Activated CD4-positive, alpha-beta T cell treated with anti-CD3 and anti-CD28 coated beads, Interleukin-2, amount 50 U/mL, for 4 hours (primary cell): ENCODE measurements around the gene MUC6.

Experiments used
- DNase-seq, 2 experiments: peaks; one replicate each; pipeline ENCODE4 v3.0.0-alpha.2; 2020

The MUC6 gene

DNA sequence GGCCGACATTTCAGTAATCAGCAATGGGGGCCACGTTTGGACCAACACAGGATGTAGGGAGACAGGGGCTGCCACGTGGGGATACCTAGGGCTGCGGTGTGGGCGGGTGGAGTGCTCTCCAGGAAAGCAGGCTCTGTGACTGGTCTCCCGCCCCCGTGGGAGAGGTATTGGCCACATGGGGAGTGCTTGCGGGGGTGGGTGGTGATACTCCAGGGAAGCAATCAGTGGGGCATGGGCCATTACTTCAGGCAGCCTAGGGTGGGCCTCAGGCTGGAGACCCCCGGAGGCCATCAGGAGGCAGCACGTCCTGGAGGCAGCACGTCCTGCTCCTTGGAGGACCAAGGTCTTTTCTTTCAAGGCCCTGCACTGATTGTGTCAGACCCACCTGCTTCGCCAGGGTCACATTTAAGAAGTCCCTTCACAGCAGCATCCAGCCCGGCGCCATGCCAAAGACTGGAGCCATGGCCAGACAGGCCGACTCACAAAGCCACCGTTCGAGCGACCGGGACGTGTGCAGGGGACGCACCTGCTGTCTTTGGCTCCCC lies 35.1 kb upstream of the MUC6 start:
- DNase-seq: no peak

DNA sequence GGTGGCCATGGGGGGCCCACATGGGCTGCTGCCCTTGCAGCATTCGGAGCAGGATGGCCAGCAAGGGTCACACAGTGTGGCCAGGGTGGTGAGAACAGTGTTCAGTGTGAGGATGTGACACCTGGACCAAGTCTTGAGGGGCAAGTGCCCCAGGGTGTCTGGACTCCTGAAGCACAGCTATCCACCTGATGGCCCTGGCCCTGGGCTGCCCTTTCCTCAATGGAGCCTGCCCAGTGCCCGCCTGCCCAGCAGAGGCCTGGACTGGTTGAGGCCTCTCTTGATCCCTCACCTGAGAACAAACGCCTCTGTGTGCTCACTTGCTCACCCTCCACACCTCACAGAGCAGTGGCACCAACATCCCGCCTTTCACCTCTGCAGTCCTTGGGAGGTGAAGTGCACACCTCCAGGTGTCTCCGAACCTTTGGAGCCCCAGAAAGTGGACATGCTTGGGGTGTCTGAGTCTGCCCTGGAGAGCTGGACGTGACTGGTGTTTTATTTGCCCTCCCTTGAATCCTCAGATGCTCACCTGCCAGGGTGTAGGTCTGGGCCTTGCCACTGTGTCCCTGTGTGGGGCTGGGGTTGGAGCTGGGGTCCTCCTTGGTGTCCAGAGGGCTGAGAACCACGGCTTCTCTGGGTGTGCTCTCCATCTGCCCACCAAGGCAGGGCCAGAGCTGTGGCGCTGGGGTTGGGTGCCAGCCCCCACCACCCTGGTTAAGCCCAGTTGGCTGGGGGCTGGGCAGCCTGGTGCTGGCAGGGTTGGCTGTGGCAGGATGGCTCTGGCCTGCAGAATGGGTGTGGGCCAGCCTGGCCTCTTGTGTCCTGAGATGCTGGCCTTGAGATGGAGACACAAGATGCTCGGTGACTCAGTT lies 34.3 kb upstream of the MUC6 start:
- DNase-seq: no peak

DNA sequence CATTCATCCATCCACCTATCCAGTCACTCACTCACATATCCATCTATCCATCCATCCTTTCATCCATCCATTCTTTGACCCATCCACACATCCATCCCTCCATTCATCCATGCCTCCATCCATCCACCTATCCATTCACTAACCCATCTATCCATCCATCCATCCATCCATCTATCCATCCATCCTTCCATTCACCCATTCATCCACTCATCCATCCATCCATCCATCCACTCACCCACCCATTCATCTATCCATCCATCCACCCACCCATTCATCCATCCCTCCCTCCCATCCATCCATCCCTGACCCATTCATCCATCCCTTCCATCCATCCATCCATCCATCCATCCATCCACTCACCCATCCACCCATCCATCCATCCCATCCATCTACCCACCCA lies 33.2 kb upstream of the MUC6 start:
- DNase-seq: no peak

DNA sequence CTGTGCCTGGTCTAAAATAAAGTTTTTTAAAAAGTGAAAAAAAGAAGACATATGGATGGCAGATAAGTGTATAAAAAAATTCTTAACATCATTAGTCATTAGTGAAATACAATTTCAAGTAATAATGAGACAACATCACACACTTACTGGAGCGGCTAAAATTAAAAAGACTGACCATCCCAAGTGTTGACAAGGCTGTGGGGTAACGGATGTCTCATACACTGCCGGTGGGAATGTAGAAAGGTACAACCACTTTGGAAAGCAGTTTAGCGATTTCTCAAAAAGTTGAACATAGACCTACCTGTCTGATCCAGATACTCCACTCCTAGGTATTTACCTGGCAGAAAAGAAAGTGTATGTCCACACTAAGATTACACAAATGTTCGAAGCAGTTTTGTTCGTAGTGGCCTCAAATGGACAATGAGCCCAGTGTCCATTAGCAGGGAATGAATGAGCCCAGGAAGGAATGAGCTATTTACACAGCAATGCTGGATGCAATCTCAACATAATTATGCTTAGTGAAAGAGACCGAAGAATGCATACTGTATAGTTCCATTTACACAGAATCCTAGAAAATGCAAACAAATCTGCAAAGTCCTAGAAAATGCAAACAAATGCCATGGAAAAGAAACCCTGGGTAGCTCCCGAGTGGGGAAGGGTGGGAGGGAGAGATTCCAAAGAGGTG lies 31.4 kb upstream of the MUC6 start:
- DNase-seq: no peak

DNA sequence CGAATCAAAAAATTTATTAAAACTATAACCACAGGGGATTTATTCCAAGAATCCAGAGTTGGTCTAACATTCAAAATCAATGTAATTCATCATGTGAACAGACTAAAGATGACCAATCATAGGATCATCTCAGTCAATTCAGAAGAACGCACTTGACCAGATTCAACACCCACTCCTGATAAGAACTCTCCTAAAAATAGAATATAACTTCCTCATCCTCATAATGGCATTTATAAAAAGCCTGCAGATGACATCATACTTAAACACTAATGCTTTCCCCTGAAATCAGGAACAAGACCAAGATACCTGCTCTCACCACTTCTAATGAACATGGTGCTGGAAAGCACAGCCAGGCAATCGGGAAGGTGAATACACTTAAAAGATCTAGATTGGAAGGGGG lies 27.6 kb upstream of the MUC6 start:
- DNase-seq: no peak

DNA sequence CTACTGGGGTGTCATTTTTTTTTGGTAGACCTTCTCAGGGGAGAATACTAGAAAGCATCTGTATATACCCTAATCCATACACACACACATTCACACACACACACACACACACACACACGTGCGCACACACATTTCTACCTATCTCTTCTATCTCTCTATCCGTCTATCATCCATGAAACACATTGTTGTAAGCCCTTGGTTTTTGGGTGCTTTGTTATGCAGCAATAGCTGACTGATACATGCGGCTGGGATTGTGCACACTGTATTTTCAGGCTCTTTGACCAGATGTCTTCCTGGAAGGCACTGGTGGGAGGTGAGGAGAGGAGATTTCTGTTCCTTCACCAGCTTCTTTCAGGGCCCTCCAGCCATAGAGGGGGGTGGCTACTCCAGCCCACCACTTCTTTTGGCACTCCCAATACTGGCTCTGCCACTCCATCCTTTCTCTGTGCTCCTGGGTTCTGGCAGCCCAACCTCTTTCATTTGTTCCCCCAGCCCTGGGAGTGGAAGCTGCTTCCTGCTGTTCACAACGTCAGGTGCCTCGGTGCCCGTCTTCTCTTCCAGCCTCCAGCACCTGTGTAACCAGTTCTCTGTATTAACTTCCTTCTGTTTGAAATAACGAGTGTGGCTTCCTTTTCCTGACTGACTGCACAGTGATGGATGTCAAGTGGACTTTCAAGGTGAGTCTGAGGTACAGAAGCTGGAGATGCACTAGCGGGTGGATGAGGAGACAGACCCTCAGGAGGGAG lies 25.7 kb upstream of the MUC6 start:
- no peak for DNase-seq

DNA sequence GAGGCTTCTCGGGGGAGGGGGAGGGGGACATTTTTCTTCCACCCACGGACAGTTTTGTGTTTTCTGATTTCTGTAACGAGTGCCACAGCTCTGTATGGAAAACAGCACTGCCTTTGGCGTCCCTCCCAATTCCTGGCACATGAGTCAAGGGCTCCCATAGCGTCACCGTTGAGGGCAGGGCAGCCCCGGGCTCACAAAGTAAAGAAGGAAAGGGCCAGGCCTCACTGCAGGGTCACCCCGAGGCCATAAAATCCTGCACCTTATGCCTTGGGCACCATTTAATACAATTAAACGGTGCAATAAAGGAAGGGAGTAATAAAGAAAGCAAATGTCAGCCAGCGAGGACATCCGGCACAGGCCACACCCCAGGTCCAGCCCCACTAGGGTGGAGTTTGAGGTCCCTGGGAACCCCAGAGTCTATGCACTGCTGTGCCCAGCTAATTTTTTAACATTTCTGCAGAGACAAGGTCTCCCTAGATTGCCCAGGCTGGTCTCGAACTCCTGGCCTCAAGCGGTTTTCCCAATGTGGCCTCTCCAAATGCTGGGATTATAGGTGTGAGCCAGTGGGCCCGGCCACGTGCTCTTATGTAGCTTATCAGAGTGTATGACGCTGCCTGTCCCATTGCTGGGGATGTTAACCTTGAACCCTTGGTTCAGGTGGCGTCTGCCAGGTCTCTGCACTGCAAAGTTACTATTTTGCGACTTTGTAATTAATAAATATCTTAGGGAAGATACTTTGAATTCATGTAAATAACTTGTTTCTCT lies 24.5 kb upstream of the MUC6 start:
- no peak for DNase-seq

DNA sequence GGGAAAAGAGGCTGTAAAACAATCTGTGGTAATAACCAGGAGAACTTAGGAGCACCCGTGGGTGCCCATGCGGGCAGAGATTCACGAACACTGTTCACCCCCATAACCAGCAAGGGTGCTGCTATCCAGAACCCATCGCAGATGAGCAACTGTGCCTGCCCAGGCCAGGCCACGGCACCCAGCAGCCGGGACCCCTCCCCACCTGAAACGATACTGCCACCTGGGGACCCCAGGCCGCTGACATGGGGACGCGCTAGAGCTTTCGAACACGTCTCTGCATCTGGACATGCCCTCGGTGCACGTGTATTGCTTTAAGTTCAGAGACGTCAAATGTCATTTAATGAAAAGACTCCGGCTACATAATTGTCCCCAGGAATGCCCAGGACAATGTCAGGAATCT lies 23.9 kb upstream of the MUC6 start:
- no peak for DNase-seq

DNA sequence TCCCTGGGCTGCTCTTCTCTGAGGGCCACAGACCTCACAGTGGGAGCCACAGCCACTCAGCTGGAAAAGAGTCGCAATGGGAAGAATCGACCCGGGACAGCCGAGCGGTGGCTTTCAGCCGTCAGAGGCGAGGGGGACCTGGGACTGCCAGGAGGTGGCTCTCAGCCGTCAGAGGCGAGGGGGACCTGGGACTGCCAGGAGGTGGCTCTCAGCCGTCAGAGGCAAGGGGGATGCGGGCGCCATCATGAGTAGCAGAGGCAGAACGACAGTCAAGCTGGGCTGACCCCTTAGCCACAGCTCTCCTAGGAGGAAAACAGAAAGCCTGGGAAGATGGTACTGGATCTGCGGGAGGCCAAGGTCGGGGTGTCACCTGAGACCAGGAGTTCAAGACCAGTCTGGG lies 23.2 kb upstream of the MUC6 start:
- no peak for DNase-seq

DNA sequence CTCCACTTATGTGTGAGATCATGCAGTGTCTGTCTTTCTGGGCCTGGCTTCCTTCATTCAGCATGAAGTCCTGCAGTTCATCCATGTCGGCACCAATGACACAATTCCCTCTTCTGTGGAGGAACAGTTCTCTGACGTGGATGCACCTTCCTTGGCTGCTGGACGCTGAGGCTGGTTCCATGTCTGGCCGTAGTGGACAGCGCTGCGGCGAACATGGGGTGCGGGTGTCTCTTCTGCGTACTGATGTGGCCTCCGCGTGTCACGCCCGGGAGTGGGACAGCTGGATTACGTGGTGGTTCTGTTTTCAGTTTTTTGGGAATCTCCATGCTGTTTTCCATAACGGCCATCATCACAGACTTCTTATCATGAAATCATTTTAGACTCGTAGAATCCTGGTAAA lies 21.3 kb upstream of the MUC6 start:
- no peak for DNase-seq

DNA sequence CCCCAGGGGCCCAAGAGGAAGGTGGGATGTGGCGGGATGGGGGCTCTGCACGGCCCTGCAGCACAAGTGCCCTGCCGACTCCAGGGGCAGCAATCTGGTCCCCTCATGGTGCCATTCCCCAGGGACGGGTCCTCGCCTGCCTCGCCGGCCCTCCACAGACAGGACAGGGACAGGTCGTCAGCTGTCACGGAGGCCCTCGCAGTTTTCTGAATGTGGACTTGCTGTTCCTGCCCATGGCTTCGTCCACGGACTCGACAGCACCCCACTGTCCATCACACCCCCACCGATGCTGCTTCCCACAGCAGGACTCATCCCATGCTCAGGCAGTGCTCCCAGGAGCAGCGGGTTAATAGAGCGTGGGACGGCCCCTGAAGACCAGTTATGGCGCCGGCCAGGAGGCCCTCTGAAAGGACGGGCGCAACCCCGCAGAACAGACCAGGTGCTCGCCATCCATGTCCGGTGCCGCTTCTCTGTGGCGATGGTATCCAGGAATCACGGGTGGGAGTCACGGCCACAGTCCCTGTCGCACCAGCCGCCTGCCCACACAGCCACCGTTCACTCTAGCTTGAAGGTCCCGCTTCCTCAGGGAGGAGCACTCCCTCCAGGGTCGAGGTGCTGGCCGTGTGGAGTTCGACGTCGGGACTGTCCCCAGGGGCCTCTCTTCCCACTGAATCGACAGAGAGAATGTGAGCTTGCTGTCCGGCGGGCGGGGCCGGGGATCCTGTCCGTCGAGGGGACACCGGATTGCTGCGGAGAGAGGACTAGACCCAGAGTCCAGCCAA lies 19.7 kb upstream of the MUC6 start:
- no peak for DNase-seq

DNA sequence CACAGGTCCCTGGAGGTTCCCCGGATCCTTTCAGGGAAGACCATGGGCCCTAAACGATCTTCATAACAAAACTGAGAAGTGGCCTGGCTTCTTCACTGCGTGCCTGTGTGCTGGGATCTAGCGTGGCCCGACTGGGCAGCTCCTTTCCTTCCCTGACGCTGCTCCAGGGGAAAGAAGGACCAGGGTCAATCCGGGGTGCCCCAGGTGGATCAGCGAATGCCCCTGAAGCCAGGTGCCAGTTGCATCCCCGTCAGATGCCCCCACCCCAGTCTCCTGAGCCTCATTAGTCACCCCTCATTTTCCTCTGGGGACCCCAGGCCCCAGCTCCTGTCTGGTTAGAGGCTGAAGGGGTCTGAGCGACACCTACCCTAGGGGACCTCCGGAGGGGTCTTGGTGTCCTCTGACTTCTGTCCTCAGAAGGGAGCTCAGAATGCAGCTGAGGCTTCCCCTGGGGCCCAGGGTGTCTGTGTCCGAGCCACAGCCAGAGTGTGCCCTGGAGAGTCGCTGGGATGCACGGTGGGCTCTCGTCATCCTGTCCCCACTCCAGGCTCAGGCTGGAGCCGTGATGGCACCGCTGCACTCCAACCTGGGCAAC lies 18.7 kb upstream of the MUC6 start:
- DNase-seq: no peak

DNA sequence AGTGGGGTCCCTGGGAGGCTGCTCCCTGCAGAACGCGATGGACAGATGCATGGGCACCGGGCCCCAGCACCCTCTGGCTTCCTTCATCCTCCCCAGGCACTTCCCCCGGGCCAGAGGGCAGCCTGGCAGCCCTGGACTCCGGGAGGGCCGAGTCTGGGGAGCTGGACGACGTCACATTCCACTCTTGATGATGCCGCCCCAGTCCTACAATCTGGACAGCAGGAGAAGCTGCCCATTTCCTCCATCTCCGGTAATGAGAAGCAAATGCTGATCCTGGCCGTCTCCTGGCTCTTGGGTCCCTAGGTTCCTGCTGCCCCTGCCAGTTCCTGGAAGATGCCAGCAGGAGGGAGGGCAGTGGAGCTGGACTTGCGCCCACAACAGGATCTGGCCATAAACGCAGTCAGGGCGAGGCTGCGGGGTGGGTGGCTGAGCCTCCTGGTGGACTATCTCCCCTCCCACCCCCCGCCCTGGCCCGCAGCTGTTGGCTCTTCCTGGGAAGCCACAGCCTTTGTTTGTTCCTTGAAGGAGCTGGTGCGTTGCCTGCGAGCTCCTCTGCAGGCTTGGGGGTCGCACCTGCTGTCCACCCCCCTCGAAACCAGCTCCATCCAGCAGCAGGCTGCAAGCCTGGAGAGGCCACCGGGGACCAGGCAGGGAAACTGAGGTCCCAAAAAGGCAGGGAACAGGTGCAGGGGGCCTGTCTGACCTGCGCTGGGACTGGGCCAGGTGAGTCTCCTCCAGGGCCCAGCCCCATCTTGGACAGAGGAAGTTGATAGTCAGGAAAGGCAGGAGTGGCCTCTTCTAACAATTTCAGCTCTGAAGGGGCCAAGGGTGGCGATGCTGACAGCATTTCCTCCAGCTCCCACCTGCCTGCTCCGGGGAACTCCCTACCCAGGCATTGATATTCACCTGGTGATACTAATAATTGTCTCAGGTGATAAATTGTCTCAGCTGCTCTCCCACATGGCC lies 17.9 kb upstream of the MUC6 start:
- no peak for DNase-seq

DNA sequence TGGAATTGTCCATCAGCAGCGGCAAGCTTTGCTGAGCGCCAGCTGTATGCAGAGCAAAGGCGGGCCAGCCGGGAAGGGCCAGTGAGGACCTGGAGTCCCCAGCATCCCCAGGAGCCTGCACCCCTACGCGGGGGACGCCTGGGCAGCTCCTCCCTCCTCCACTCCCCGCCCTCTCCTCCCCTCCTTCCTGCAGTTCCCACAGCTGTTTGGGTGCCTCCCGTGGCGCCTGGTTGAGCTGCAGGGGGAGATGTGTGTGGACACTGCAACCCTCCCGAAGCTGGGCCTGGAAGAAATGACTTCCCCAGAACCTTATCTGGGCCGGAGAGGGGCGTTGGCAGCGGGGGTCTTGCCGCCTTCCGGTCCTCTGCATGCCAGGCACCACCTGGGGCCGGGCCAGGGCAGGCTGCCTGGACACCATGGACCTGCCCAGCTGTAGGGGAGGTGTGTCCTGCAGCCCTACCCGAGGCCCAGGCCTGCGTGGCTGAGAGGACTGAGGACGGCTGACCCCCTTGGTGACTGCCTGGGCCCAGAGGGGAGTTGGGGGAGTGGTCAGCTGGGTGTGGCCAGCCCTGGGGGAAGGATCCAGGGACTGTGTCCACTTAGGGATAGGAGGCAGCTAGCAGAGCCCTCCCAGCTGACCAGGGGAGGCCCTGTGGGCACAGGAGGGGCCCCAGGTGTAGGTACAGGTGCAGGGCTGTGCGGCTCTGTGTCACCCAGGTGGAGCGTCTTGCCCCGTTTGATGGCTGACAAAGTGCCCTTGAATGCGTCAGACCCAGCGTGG lies 16.8 kb upstream of the MUC6 start:
- DNase-seq: no peak

DNA sequence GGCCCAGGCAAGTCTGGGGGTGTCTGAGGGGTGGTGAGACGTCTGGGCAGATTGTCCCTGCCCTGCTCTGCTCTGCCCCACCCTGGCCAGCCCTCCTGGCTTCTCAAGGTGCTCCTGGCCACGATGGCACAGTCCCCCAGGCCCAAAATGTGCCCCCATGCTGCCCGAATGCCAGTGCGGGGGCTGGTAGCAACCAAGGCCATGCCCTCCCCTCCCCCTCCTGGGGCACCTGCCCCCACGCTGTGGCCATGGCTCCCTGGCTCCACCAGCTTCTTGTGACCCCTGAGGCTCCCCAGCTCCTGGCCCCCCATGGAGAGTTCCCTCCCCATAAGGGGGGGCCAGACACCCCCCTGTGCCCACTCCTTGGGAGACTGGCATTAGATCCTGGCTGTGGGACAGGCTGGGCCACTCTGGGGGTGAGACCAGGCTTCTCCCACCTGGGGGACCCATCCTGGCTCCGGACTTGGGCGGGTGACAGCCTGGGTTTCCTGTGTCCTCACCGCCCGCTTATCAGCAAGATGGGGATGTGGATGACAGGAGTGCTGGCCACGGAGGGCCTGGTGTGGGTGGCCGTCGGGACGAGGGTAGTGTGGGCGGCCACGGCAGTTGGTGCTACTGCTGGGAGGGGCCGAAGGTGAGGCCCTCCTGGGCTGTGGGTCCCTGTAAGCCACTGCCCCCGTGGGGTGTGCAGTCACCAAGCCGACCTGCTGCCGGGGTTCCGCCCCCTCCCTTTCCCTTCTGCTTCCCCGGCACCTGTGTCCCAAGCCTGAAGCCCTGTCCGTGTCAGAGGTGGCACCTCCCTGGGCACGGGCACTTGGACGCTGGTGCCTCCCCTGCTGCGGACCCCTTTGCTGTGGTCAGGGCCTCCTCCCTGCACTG lies 15.9 kb upstream of the MUC6 start:
- no peak for DNase-seq

DNA sequence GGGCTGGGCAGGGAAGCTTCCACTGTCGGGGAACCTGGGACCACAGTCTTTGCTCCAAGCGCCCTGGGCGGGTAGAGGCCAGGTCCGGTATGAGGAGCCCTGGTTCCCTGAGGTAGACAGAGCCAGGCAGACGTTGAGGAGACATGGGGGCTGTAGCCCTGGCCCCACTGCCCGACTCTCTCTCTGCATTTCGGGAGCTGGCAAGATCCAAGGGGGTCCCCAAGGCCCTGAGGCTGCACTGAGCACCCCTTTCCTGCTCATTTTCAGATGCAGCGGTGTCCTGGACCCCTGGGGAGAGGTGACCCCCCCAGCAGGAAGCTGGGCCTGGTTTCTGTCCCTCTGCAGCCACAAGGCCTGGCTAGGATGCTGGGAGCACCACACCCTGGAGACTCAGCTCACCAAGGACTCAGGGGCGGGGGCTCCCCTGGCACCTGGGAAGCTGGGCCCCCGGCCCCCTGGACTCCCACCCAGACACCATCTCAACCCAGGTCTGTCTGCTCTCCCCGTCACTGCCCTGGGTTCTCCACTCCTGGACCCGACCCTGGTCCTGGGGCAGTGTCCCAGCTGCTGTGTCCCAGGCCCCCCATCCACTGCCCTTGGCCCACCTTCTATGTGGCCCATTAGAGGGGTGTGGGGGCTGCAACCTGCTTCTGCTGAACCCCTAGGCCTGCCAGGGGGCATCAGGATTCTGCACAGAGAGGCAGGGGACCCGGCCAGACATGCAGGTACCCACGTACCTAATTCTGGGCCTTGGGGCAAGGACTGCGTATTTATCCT lies 15.0 kb upstream of the MUC6 start:
- no peak for DNase-seq

DNA sequence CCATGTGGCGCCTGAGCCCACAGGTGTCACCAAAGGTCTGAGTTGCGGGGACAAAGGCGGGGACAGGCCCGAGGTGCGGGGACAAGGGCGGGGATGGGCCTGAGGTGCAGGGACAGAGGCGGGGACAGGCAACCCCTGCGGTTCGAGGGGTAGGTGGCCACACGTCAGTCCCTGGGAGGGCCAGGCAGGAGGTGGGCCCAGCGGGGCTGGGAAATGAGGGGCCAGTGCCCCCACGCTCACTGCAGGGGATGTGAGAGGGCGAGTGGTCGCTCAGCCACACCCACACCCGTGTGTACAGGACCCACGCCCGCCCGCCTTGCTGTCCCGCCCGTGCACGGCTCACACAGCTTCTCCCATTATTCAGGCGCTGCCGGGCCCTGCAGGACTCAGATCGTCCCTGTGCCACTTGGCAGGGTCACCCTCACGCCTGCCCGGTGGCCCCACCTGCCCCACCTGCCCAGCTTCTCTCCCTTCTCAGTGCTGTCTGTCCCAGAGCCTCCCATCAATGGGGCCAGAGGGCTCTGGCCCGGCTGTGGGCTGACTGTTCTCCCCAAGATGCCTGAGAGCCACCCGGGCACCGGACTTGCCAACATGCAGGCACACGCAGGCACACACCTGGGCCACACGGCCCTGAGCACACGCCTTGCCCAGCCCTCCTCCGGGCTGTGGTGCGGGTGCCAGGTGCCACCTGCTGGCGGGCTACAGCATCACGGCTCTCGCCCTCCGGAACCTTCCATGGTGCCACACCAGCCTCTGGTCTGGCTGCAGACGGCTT lies 14.2 kb upstream of the MUC6 start:
- DNase-seq: peak; percentile 60 to 65
